Progenitor cell of endocrine pancreas (in vitro differentiated cells): ENCODE results near the gene ORM1. TPM values are rescaled to one million over a fixed set of nuclear protein-coding genes. Genes with fewer than 3 reads are reported as not detected.
"Not testable (repeated sequence)": the region's sequence is repeated elsewhere in the genome, so short reads cannot be mapped to it uniquely, and the experiment has no call there.

ENCODE experiments used
- DNase-seq: peaks from one replicate; pipeline ENCODE4 v3.0.0; 2021; ENCODE audit warnings: low spot score; ENCODE audit not compliant: unreplicated experiment
- H3K27ac Mint-ChIP-seq: 2 replicates; pipeline ENCODE4 v1.8.0; 2021; ENCODE audit warnings: mild to moderate bottlenecking, moderate library complexity, mixed read lengths
- H3K27me3 Mint-ChIP-seq: 2 replicates; pipeline ENCODE4 v1.8.0; 2021; ENCODE audit warnings: mixed read lengths
- H3K36me3 Mint-ChIP-seq: 2 replicates; pipeline ENCODE4 v1.8.0; 2022; ENCODE audit warnings: mixed read lengths; ENCODE audit not compliant: insufficient read depth
- H3K4me1 Mint-ChIP-seq: 2 replicates; pipeline ENCODE4 v1.8.0; 2021; ENCODE audit warnings: low read depth, mixed read lengths
- H3K4me3 Mint-ChIP-seq: 2 replicates; pipeline ENCODE4 v1.8.0; 2021; ENCODE audit warnings: low read depth, mild to moderate bottlenecking, moderate library complexity, mixed read lengths
- H3K9me3 Mint-ChIP-seq: 2 replicates; pipeline ENCODE4 v1.8.0; 2021; ENCODE audit warnings: low read depth, mixed read lengths
- total RNA-seq: library from RNA; stranded (reverse); gene quantifications from 2 replicates; pipeline ENCODE4 v1.2.1, GENCODE V29; 2021
- TF ChIP-seq, protein P1 (sequence below): fragments of 200-600 bp; sonication (generic); IDR thresholded peaks from one replicate; pipeline ENCODE4 v1.5.0; 2021; ENCODE audit warnings: antibody characterized with exemption, mild to moderate bottlenecking; ENCODE audit not compliant: unreplicated experiment

The ORM1 gene
- total RNA-seq, 1 donor from 2014 or later, result 9.3 TPM

DNA sequence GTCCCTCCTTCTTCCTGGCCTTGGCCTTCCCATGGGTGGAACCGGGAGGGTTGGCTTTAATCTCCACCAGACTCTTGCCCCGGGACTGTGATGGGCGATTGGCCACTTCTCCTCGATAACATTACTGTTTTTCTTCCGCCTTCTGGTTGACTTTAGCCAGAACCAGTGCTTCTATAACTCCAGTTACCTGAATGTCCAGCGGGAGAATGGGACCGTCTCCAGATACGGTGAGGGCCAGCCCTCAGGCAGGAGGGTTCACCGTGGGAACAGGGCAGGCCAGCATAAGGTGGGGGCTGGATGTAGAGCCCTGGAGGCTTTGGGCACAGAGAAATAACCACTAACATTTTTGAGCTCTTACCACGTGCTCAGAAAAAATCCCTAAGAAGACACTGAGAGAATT is 7.7 kb downstream of the ORM1 start:
- Mint-ChIP-seq H3K36me3 (peaks cover 2% of the 10 kb centered on the region), H3K9me3 (no peaks in the 10 kb centered on the region), H3K4me3 (no peak overlapping the region), H3K27ac (no peak overlapping the region), H3K27me3 (no peaks in the 10 kb centered on the region), H3K4me1 (no peaks in the 10 kb centered on the region)
- TF ChIP-seq, protein P1, sequence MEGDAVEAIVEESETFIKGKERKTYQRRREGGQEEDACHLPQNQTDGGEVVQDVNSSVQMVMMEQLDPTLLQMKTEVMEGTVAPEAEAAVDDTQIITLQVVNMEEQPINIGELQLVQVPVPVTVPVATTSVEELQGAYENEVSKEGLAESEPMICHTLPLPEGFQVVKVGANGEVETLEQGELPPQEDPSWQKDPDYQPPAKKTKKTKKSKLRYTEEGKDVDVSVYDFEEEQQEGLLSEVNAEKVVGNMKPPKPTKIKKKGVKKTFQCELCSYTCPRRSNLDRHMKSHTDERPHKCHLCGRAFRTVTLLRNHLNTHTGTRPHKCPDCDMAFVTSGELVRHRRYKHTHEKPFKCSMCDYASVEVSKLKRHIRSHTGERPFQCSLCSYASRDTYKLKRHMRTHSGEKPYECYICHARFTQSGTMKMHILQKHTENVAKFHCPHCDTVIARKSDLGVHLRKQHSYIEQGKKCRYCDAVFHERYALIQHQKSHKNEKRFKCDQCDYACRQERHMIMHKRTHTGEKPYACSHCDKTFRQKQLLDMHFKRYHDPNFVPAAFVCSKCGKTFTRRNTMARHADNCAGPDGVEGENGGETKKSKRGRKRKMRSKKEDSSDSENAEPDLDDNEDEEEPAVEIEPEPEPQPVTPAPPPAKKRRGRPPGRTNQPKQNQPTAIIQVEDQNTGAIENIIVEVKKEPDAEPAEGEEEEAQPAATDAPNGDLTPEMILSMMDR, result no peak
- no peak for DNase-seq

DNA sequence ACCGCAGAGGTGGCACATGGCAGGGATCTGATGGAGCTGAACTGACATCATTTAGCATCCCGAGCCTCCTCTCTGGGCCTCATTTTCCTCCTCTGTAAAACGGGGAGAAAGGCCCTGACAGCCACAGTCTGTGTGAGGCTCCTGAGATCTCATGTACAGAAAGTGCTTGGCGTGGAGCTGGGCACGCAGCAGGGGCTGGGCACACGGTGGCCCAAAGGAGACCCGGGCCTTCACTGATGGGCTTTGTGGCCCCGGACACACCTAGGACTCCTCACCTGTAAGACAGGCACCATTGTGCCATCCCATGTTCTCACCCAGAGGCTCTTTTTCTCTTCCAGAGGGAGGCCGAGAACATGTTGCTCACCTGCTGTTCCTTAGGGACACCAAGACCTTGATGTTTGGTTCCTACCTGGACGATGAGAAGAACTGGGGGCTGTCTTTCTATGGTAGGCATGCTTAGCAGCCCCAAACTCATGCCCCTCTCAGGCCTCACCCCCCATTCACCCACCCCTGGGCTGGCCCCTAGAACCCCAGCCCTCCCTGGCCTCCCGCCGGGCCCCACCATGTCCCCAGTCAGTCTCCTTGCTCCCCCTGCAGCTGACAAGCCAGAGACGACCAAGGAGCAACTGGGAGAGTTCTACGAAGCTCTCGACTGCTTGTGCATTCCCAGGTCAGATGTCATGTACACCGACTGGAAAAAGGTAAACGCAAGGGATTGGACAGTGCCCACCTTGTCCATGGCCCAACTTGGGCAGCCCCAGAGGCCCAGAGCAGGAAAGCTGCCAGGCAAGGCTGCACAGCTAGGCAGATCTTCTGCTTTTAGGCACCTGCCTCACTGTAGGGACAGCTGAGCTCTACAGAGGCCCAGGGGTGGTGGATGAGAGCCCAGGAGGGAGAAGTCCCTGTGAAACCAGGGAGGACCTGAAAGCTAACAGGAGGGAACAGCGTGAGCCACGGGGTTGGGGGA is 8.6 kb downstream of the ORM1 start:
- H3K9me3 Mint-ChIP-seq, DNase-seq, H3K27ac Mint-ChIP-seq, H3K27me3 Mint-ChIP-seq, H3K4me1 Mint-ChIP-seq, H3K4me3 Mint-ChIP-seq, H3K36me3 Mint-ChIP-seq: not testable (repeated sequence)

DNA sequence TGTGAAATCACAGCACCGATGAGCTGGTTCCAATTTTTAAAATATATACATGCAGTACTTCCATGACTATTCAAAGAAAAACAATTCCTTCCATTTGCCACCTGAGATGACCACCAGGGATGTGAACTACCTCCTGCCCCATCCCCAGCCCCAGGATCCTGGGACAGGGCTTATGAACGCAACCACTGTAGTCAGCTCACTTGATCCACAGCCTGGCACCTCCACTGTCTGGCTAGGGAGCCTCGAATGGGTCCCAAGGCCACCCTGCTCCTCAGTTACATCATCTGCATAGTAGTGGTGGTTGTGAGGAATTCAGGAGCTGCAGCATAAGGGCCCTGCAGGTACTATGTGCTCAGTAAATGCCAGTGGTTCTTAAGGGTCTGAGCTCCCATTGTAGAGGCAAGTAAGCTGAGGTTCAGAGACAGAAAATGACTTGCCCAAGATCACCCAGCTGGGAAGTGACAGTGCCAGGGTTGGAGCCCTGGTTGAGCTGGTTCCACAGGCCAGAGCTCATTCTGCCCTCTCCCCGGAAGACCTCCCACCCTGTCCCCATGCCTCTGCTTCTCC is 9.7 kb downstream of the ORM1 start:
- not testable (repeated sequence) for DNase-seq, H3K9me3 Mint-ChIP-seq, H3K27me3 Mint-ChIP-seq, H3K36me3 Mint-ChIP-seq, H3K27ac Mint-ChIP-seq, H3K4me1 Mint-ChIP-seq, H3K4me3 Mint-ChIP-seq

DNA sequence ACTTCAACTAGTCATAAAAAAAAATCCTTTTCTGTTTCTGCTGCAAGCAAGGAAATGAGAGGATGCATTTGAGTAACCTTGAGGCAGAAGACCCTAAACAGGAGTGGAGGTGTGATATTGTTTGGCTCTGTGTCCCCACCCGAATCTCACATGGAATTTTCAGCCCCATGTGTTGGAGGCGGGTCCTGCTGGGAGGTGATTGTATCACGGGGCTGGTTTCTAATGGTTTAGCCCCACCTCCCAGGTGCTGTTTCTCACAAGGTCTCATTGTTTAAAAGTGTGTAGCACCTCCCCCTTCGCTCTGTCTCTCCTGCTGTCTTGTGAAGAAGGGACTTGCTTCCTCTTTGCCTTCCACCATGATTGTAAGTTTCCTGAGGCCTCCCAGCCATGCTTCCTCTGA is 10.8 kb downstream of the ORM1 start:
- not testable (repeated sequence) for H3K27me3 Mint-ChIP-seq, DNase-seq, H3K9me3 Mint-ChIP-seq, H3K4me1 Mint-ChIP-seq, H3K27ac Mint-ChIP-seq, H3K4me3 Mint-ChIP-seq
- peaks cover 12% of the 10 kb centered on the region for H3K36me3 Mint-ChIP-seq

DNA sequence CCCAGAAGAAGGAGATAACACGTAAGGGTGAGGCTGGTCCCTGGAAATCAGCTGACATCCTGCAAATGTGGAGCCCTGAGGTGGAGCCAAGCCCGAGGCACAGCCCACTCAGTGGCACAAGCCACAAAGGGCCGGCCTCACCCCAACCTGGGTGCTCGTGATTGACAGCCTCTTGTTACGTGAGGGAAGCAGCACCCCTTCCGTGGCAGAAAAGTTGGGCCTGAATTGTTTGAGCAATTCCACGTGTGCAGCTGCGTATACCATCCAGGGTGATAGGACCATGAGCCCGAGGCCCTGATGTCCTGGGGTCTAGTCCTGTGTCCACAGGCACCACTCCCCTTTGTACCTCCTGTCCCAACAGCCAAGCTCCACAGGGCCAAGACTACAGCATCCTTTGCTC is 11.6 kb downstream of the ORM1 start:
- no peaks in the 10 kb centered on the region for H3K27me3 Mint-ChIP-seq
- H3K4me1 Mint-ChIP-seq, result no peaks in the 10 kb centered on the region
- TF ChIP-seq, protein P1, result no peak
- peaks cover 16% of the 10 kb centered on the region for H3K36me3 Mint-ChIP-seq
- H3K27ac Mint-ChIP-seq, result no peak overlapping the region
- no peak overlapping the region for H3K4me3 Mint-ChIP-seq
- no peaks in the 10 kb centered on the region for H3K9me3 Mint-ChIP-seq
- DNase-seq, result no peak

DNA sequence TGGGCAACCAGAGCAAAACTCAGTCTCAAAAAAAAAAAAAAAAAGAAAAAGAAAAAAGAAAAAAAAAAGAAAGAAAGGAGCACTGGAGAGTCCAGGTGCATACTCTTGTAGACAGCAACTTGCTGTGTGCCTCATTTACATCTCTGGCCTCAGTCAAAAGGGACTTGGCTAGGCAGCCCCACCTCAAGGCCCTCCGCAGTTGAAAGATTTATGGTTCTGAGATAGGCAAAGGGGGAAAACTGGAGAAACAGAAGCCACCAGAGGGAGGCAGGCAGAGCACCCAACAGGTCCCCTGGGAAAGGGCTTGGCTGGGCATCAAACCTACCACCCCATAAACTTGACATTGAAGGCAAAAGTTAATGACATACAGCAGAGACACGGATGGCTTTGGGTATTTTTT is 12.8 kb downstream of the ORM1 start:
- H3K36me3 Mint-ChIP-seq, result peaks cover 18% of the 10 kb centered on the region

More for the DNA sequence above, 12.8 kb downstream of the ORM1 start:
- H3K4me1 Mint-ChIP-seq, result no peaks in the 10 kb centered on the region
- no peaks in the 10 kb centered on the region for H3K27me3 Mint-ChIP-seq
- no peak overlapping the region for H3K27ac Mint-ChIP-seq
- H3K9me3 Mint-ChIP-seq, result no peaks in the 10 kb centered on the region
- no peak overlapping the region for H3K4me3 Mint-ChIP-seq
- TF ChIP-seq, protein P1, result no peak
- no peak for DNase-seq
